GM21723 (cell line): ENCODE results near the gene AREL1.
A peak's percentile ranks its signal among the peaks of the same experiment; 100 is the strongest.

Experiments used
- ATAC-seq: cut with Tn5 transposase; IDR thresholded peaks from one replicate; pipeline ENCODE4 v1.9.1; 2021; ENCODE audit warnings: mild to moderate bottlenecking, moderate library complexity; ENCODE audit not compliant: unreplicated experiment

The AREL1 gene

DNA sequence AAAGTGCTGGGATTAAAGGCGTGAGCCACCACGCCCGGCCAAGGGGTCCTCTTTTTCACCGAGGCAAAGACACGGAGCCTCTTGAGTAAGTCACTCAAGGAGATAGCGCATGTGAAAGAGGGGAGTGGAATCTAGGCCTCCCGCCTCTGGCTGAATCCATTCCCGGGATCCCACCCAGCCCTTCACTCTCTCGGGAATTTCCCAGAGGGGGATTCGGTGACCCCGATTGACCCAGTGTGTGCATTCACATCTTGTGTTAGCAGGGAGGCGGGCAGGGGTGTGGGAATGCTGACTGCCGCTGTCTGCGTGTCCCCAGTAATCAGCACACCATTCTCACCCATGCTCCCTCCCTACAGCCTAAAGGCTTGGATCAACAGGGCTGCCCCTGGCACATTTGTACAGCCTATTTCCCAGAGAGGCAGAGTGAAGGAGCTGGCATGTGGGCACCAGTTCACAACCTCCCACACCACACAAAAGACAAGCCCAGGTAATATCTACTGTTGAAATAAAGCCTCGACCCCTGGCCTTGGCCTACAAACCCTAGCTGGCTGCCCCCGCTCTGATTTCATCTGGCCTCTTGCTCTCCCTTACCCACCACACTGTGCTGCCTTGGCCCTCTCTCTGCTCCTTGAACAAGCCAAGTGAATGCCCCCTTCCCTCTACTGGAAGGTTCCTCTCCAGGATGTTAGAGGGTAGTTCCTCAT, 99.5 kb downstream of the AREL1 start:
- ATAC-seq, result no peak

DNA sequence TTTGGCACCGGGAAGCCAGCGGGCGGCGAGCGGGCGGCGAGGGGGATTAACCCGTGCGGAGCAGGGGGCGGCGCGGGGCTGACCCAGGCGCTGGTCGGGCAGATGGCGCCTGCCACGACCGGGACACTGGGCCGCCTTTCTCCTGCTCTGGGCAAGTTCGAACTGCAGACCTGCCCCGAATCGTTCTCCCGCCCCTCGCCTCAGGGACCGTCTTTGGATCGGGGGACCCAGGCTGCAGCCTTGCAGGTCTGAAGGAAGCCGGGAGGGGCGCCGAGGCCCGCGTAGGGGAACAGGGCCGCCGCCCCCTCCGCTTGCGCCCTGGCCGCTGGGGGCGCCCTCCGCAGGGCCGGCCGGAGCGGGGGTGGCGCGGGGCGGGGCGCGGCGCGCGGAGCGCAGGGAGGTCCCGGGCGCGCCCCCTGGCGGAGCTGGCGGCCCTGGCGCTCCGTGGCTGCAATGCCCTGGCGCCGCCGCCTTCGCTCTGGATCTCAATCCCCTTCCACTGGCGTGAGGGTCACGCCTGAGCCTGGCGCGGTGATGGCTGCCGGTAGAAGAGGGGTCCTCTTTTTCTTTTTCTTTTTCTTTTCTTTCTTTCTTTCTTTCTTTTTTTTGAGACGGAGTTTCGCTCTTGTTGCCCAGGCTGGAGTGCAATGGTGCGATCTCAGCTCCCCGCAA, 100.4 kb downstream of the AREL1 start:
- ATAC-seq, result peak; percentile 68

DNA sequence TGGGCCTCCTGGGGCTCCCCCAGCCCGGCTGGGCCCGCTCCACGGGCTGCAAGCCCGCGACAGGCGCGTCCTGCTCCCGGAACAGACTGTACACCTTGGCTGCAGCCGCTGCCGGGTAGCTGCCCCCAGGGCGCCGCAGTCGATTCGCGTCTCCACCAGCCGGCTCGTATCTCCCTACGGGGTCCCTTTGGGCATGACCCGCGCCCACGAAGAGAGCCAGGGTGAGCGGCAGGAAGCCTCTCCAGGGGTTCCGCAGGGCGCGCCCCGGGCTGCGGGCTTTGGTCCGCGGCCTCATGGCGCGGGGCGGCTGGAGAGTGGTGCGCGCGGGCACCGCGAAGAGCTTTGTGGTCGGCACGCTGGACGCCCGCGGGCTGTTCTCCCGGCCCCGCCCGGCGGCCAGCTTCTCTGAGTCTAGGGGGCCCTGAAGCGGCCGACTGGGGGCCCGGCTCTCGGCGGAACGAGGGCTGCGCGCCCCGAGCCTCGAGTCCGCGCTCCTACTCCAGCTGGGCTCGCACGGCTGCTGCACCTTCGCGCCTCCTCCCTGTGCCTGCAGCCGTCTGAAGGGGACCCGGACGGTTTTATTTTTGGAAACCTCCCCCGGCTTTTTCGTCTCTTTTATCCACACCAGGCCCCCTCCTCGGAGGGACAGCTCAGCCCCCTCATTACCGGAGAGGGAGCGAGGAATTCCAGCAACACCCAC, 101.1 kb downstream of the AREL1 start, which contains the start of gene LTBP2:
TSS of gene LTBP2 (minus strand) at position 588 of the 700 bp plus-strand sequence. CDS start at position 295, 293 bp downstream.
- no peak for ATAC-seq
